GM18951 (cell line): ENCODE data around the gene SAXO1.
"Not testable (repeated sequence)": the region's sequence is repeated elsewhere in the genome, so short reads cannot be mapped to it uniquely, and the experiment has no call there.

Experiments
- POLR2A ChIP-seq: IDR thresholded peaks from 4 replicates; pipeline ENCODE4 v1.6.1; 2011; ENCODE audit warnings: mild to moderate bottlenecking; ENCODE audit not compliant: insufficient read length, insufficient read depth; ENCODE audit errors: extremely low read depth
- in situ Hi-C: fragments of 300-500 bp; cut with MboI; formaldehyde crosslinking; loops from one replicate; pipeline ENCODE4 v1.12.0; 2022; ENCODE audit warnings: low sequenced_read_pairs, mixed read lengths, inconsistent platforms; ENCODE audit not compliant: unreplicated experiment

The SAXO1 gene

GRCh38 chr9:19027825-19028224 lies 5.2 kb downstream of the SAXO1 start:
- TF ChIP-seq POLR2A, result no peak
- in situ Hi-C loops, result loop anchor here (25.0 kb wide), 2 partner anchors 766 to 1216 kb away; no protein-coding TSS in a partner anchor

- in situ Hi-C loops, result loop anchor here (25.0 kb wide), 2 partner anchors 764 to 1214 kb away; no protein-coding TSS in a partner anchor
- no peak for TF ChIP-seq POLR2A
These were observed 6.6 kb downstream of the SAXO1 start for GRCh38 chr9:19026375-19026774.

- TF ChIP-seq POLR2A, result no peak
- in situ Hi-C loops, result no loop called here
These were observed 9.9 kb downstream of the SAXO1 start for GRCh38 chr9:19023078-19023477.

- no peak for TF ChIP-seq POLR2A
- in situ Hi-C loops, result no loop called here
These were observed 10.8 kb downstream of the SAXO1 start for GRCh38 chr9:19022206-19022605.

- in situ Hi-C loops, result not testable (repeated sequence)
These were observed 11.4 kb downstream of the SAXO1 start for GRCh38 chr9:19021649-19022048.

GRCh38 chr9:19020886-19021455 lies 12.0 kb downstream of the SAXO1 start:
- in situ Hi-C loops, result no loop called here
- no peak for TF ChIP-seq POLR2A

GRCh38 chr9:19018201-19018600 lies 14.8 kb downstream of the SAXO1 start:
- in situ Hi-C loops, result no loop called here
- no peak for TF ChIP-seq POLR2A

- TF ChIP-seq POLR2A, result no peak
- in situ Hi-C loops, result no loop called here
These were observed 23.5 kb downstream of the SAXO1 start for GRCh38 chr9:19009391-19009965.

- in situ Hi-C loops, result no loop called here
- TF ChIP-seq POLR2A, result no peak
These were observed 32.9 kb downstream of the SAXO1 start for GRCh38 chr9:19000133-19000532.

- in situ Hi-C loops, result no loop called here
- TF ChIP-seq POLR2A, result no peak
These were observed 33.7 kb downstream of the SAXO1 start for GRCh38 chr9:18999173-18999785.

GRCh38 chr9:18997151-18997550 lies 35.9 kb downstream of the SAXO1 start:
- in situ Hi-C loops, result no loop called here
- TF ChIP-seq POLR2A, result no peak

- in situ Hi-C loops, result no loop called here
- no peak for TF ChIP-seq POLR2A
These were observed 36.8 kb downstream of the SAXO1 start for GRCh38 chr9:18996211-18996610.

- in situ Hi-C loops, result no loop called here
- no peak for TF ChIP-seq POLR2A
These were observed 38.6 kb downstream of the SAXO1 start for GRCh38 chr9:18994263-18994916.

- in situ Hi-C loops, result not testable (repeated sequence)
These were observed 41.8 kb downstream of the SAXO1 start for GRCh38 chr9:18991197-18991596.
